ENCODE data around the gene CA10.

The CA10 gene

GRCh38 chr17:51608251-51608933 is 550.1 kb downstream of the CA10 start:
- ATAC-seq (ENCODE audit: insufficient read depth, low read depth) (no peak), DNase-seq (no peak)
- Histone ChIP-seq H4K20me1 (ENCODE audit: insufficient read depth, low read length) (no peaks in the 10 kb centered on the region), H3K4me1 (ENCODE audit: insufficient read depth, low read length) (peaks cover 18% of the 10 kb centered on the region), H3K9me3 (ENCODE audit: insufficient read depth, low read length, severe bottlenecking) (no peaks in the 10 kb centered on the region), H3K79me2 (ENCODE audit: insufficient read depth, low read length) (no peaks in the 10 kb centered on the region), H3K36me3 (ENCODE audit: insufficient read depth, low read length) (no peaks in the 10 kb centered on the region), H3K4me3 (ENCODE audit: low read depth in 1 of 2, low read length in 2 of 2) (no peak overlapping the region), H3K9ac (ENCODE audit: low read depth, low read length) (no peak overlapping the region), H3K27ac (ENCODE audit: low read length) (no peak overlapping the region), H3K27me3 (ENCODE audit: insufficient read depth, low read length, poor library complexity) (no peaks in the 10 kb centered on the region), H2AFZ (ENCODE audit: low read depth, low read length) (no peak overlapping the region), H3K4me2 (ENCODE audit: insufficient read depth, low read length) (no peak overlapping the region)
- TF ChIP-seq EZH2 (IDR thresholded peaks at IDR 0.05; ENCODE audit: borderline replicate concordance, low read depth, low read length, severe bottlenecking) = no peak
- TF ChIP-seq, protein P1, sequence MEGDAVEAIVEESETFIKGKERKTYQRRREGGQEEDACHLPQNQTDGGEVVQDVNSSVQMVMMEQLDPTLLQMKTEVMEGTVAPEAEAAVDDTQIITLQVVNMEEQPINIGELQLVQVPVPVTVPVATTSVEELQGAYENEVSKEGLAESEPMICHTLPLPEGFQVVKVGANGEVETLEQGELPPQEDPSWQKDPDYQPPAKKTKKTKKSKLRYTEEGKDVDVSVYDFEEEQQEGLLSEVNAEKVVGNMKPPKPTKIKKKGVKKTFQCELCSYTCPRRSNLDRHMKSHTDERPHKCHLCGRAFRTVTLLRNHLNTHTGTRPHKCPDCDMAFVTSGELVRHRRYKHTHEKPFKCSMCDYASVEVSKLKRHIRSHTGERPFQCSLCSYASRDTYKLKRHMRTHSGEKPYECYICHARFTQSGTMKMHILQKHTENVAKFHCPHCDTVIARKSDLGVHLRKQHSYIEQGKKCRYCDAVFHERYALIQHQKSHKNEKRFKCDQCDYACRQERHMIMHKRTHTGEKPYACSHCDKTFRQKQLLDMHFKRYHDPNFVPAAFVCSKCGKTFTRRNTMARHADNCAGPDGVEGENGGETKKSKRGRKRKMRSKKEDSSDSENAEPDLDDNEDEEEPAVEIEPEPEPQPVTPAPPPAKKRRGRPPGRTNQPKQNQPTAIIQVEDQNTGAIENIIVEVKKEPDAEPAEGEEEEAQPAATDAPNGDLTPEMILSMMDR (IDR thresholded peaks at IDR 0.05; ENCODE audit: borderline replicate concordance, extremely low read depth, low read length, poor library complexity, severe bottlenecking) = no peak

- ATAC-seq (ENCODE audit: insufficient read depth, low read depth) = no peak
- Histone ChIP-seq H3K9me3 (ENCODE audit: insufficient read depth, low read length, severe bottlenecking) (no peaks in the 10 kb centered on the region), H3K4me3 (ENCODE audit: low read depth in 1 of 2, low read length in 2 of 2) (no peak overlapping the region), H3K36me3 (ENCODE audit: insufficient read depth, low read length) (no peaks in the 10 kb centered on the region), H2AFZ (ENCODE audit: low read depth, low read length) (no peak overlapping the region), H3K4me2 (ENCODE audit: insufficient read depth, low read length) (no peak overlapping the region), H3K27ac (ENCODE audit: low read length) (no peak overlapping the region), H3K79me2 (ENCODE audit: insufficient read depth, low read length) (no peaks in the 10 kb centered on the region), H3K4me1 (ENCODE audit: insufficient read depth, low read length) (peaks cover 18% of the 10 kb centered on the region), H4K20me1 (ENCODE audit: insufficient read depth, low read length) (no peaks in the 10 kb centered on the region), H3K27me3 (ENCODE audit: insufficient read depth, low read length, poor library complexity) (no peaks in the 10 kb centered on the region), H3K9ac (ENCODE audit: low read depth, low read length) (no peak overlapping the region)
- DNase-seq = no peak
- no peak for TF ChIP-seq EZH2 (IDR thresholded peaks at IDR 0.05; ENCODE audit: borderline replicate concordance, low read depth, low read length, severe bottlenecking)
- TF ChIP-seq, protein P1 (IDR thresholded peaks at IDR 0.05; ENCODE audit: borderline replicate concordance, extremely low read depth, low read length, poor library complexity, severe bottlenecking) = no peak
These were observed 551.0 kb downstream of the CA10 start for GRCh38 chr17:51607512-51607911.

DNA sequence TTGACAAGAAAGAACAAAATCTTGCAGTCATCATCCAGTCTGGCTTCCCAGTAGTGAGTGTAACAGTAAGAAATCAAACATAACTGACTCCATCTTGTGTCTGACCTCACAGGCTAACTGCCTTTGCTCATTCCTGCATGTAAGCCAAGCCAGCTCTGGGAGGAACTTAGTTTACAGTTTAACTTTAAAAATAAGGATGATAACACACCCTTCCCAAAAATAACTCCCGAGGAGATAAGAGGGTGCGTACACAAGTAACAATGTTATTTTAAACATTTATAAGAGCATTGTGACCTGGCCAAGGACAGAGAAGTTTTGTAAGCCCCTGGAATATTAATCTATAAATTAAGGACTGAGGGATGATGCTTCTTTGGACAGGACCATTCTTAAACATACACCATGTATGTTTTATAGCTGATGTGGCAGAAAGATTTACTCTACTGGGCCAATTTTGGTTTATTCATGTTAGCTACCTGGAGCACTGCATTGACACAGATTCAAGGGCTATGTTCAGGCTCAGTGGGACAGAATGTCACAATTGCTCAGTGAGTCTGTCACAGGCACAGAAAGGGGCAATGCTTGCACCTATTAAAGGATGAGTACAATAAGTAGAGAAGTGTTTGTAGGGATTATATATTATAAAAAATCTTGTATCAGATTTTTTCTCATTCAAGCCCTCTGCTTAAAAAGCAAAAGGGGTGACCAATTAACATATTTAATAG is 554.1 kb downstream of the CA10 start:
- no peaks in the 10 kb centered on the region for H3K9me3 ChIP-seq (ENCODE audit: insufficient read depth, low read length, severe bottlenecking)
- H3K27ac ChIP-seq (ENCODE audit: low read length) = no peak overlapping the region
- H3K36me3 ChIP-seq (ENCODE audit: insufficient read depth, low read length) = no peaks in the 10 kb centered on the region
- H4K20me1 ChIP-seq (ENCODE audit: insufficient read depth, low read length) = no peaks in the 10 kb centered on the region
- no peak overlapping the region for H3K4me2 ChIP-seq (ENCODE audit: insufficient read depth, low read length)
- DNase-seq (no peak), ATAC-seq (ENCODE audit: insufficient read depth, low read depth) (no peak)
- no peaks in the 10 kb centered on the region for H3K4me1 ChIP-seq (ENCODE audit: insufficient read depth, low read length)
- TF ChIP-seq, protein P1 (IDR thresholded peaks at IDR 0.05; ENCODE audit: borderline replicate concordance, extremely low read depth, low read length, poor library complexity, severe bottlenecking) = no peak
- TF ChIP-seq EZH2 (IDR thresholded peaks at IDR 0.05; ENCODE audit: borderline replicate concordance, low read depth, low read length, severe bottlenecking) = no peak
- H2AFZ ChIP-seq (ENCODE audit: low read depth, low read length) = no peak overlapping the region
- no peaks in the 10 kb centered on the region for H3K79me2 ChIP-seq (ENCODE audit: insufficient read depth, low read length)
- H3K9ac ChIP-seq (ENCODE audit: low read depth, low read length) = no peak overlapping the region
- H3K4me3 ChIP-seq (ENCODE audit: low read depth in 1 of 2, low read length in 2 of 2) = no peak overlapping the region
- H3K27me3 ChIP-seq (ENCODE audit: insufficient read depth, low read length, poor library complexity) = no peaks in the 10 kb centered on the region

Measured in DND-41 (cell line).